Esophagus muscularis mucosa (tissue), 3 donors: Measurements from ENCODE around the gene EIF1.

ENCODE experiments used
- POLR2A ChIP-seq: fragments of 450-650 bp; IDR thresholded peaks from one replicate; pipeline ENCODE4 v1.6.1; 2017; ENCODE audit warnings: antibody characterized with exemption, moderate library complexity, mild to moderate bottlenecking, low read depth
- POLR2AphosphoS5 ChIP-seq, 2 donors: sonication (generic); formaldehyde crosslinking; IDR thresholded peaks; one replicate each; pipeline ENCODE4 v1.6.1; 2017; ENCODE audit warnings: antibody characterized with exemption in 2 of 2
- TF ChIP-seq, protein P1 (sequence below), 3 experiments: fragments of 200-600 bp in 2 of 3; fragments of 450-650 bp in 1 of 3; sonication (generic) in 2 of 3; IDR thresholded peaks; one replicate each; pipeline ENCODE4 v1.5.1; 2017 to 2019; ENCODE audit warnings: antibody characterized with exemption in 3 of 3, mild to moderate bottlenecking in 2 of 3, moderate library complexity in 1 of 3

DNA sequence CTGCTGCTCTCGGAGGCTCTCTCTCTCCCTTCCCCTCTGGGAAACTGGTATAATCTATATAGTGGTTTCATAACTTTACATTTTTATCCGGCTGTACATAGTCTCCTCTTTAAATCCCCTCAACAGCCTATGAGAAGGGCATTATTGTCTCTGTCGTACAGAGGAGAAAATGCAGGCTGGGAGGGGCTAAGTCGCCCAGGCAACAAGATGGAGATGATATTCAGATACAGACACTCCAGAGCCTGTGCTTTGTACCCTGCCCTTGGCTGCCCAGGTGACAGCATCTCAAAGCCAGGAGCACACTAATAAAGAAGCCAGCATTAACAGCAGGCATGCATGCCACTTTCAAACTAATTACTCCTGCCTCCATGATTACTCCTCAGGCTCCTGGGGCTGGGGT is 4.7 kb upstream of the EIF1 start:
- TF ChIP-seq, protein P1, sequence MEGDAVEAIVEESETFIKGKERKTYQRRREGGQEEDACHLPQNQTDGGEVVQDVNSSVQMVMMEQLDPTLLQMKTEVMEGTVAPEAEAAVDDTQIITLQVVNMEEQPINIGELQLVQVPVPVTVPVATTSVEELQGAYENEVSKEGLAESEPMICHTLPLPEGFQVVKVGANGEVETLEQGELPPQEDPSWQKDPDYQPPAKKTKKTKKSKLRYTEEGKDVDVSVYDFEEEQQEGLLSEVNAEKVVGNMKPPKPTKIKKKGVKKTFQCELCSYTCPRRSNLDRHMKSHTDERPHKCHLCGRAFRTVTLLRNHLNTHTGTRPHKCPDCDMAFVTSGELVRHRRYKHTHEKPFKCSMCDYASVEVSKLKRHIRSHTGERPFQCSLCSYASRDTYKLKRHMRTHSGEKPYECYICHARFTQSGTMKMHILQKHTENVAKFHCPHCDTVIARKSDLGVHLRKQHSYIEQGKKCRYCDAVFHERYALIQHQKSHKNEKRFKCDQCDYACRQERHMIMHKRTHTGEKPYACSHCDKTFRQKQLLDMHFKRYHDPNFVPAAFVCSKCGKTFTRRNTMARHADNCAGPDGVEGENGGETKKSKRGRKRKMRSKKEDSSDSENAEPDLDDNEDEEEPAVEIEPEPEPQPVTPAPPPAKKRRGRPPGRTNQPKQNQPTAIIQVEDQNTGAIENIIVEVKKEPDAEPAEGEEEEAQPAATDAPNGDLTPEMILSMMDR (IDR thresholded peaks at IDR 0.05): no peak
- no peak for TF ChIP-seq POLR2A
- TF ChIP-seq POLR2AphosphoS5 (IDR thresholded peaks at IDR 0.05): no peak
